Measurements from ENCODE around the gene GNPTG. TPM values are rescaled to one million over a fixed set of nuclear protein-coding genes. Genes with fewer than 3 reads are reported as not detected.

The GNPTG gene
- total and polyA plus RNA-seq, 2 donors (not counting 1 experiment from before 2014, with no cell fraction given): 76.0 to 109 TPM

- Histone ChIP-seq H3K4me2 (replicated peaks; ENCODE audit: low read depth, low read length, poor library complexity, severe bottlenecking) (no peak overlapping the region), H3K4me1 (ENCODE audit: control insufficient read depth in 2 of 2, insufficient read depth in 2 of 2, low read length in 2 of 2) (peaks cover 10 to 14% of the 10 kb centered on the region in 2 donors), H3K27me3 (replicated peaks in 1 of 4; ENCODE audit: control extremely low read depth in 1 of 4, control insufficient read depth in 3 of 4, insufficient read depth in 4 of 4, low read length in 3 of 4) (no peaks in the 10 kb centered on the region), H4K20me1 (ENCODE audit: control insufficient read depth, insufficient read depth, low read length, poor library complexity, severe bottlenecking) (peaks cover 93% of the 10 kb centered on the region), H2AFZ (ENCODE audit: insufficient read depth, low read depth, low read length, poor library complexity, severe bottlenecking) (no peak overlapping the region), H3K79me2 (ENCODE audit: control insufficient read depth, insufficient read depth, low read length) (peaks cover 64% of the 10 kb centered on the region), H3K9me3 (ENCODE audit: control extremely low read depth in 1 of 3, control insufficient read depth in 2 of 3, insufficient read depth in 1 of 3, low read length in 2 of 3) (no peaks in the 10 kb centered on the region), H3K36me3 (replicated peaks in 1 of 2; ENCODE audit: control extremely low read depth in 1 of 2, control insufficient read depth in 1 of 2, extremely low read depth in 1 of 2, insufficient read depth in 2 of 2, low read length in 1 of 2) (peaks cover 0 to 34% of the 10 kb centered on the region in 2 experiments), H3K9ac (ENCODE audit: low read length) (no peak overlapping the region), H3K27ac (ENCODE audit: low read length in 2 of 2) (no peak overlapping the region), H3K4me3 (ENCODE audit: control extremely low read depth in 1 of 5, extremely low read depth in 1 of 5, insufficient read depth in 1 of 5, low read depth in 2 of 5, low read length in 4 of 5) (no peak overlapping the region)
- ChIA-PET POLR2A (no interaction called here), CTCF (no interaction called here)
- no peak overlapping the region for H3K27ac Mint-ChIP-seq
- intact Hi-C loops (cut with micrococcal nuclease): no loop called here
- peaks cover 15% of the 10 kb centered on the region for H3K4me1 Mint-ChIP-seq
- WGBS (ENCODE audit: insufficient coverage): 95% methylated on average over 8 of the region's 9 CpGs
- no peaks in the 10 kb centered on the region for H3K9me3 Mint-ChIP-seq (ENCODE audit: insufficient read depth)
- DNase-seq (no peak), ATAC-seq (ENCODE audit: low read depth) (no peak)
- TF ChIP-seq CTCF (IDR thresholded peaks at IDR 0.05): no peak
- no peaks in the 10 kb centered on the region for H3K27me3 Mint-ChIP-seq
- no peak overlapping the region for H3K4me3 Mint-ChIP-seq
Measured at GRCh38 chr16:1381612-1382406, 30.1 kb downstream of the GNPTG start.

- Histone ChIP-seq H3K27ac (ENCODE audit: low read length in 2 of 2) (no peak overlapping the region), H3K4me2 (replicated peaks; ENCODE audit: low read depth, low read length, poor library complexity, severe bottlenecking) (no peak overlapping the region), H3K27me3 (replicated peaks in 1 of 4; ENCODE audit: control extremely low read depth in 1 of 4, control insufficient read depth in 3 of 4, insufficient read depth in 4 of 4, low read length in 3 of 4) (no peaks in the 10 kb centered on the region), H3K4me3 (ENCODE audit: control extremely low read depth in 1 of 5, extremely low read depth in 1 of 5, insufficient read depth in 1 of 5, low read depth in 2 of 5, low read length in 4 of 5) (no peak overlapping the region), H3K4me1 (ENCODE audit: control insufficient read depth in 2 of 2, insufficient read depth in 2 of 2, low read length in 2 of 2) (peaks cover 10 to 14% of the 10 kb centered on the region in 2 donors), H3K9me3 (ENCODE audit: control extremely low read depth in 1 of 3, control insufficient read depth in 2 of 3, insufficient read depth in 1 of 3, low read length in 2 of 3) (no peaks in the 10 kb centered on the region), H3K36me3 (replicated peaks in 1 of 2; ENCODE audit: control extremely low read depth in 1 of 2, control insufficient read depth in 1 of 2, extremely low read depth in 1 of 2, insufficient read depth in 2 of 2, low read length in 1 of 2) (peaks cover 0 to 41% of the 10 kb centered on the region in 2 experiments), H3K9ac (ENCODE audit: low read length) (no peak overlapping the region), H2AFZ (ENCODE audit: insufficient read depth, low read depth, low read length, poor library complexity, severe bottlenecking) (no peak overlapping the region), H4K20me1 (ENCODE audit: control insufficient read depth, insufficient read depth, low read length, poor library complexity, severe bottlenecking) (peaks cover 93% of the 10 kb centered on the region), H3K79me2 (ENCODE audit: control insufficient read depth, insufficient read depth, low read length) (peaks cover 63% of the 10 kb centered on the region)
- Mint-ChIP-seq H3K9me3 (ENCODE audit: insufficient read depth) (no peaks in the 10 kb centered on the region), H3K27ac (no peak overlapping the region), H3K4me1 (peaks cover 10% of the 10 kb centered on the region), H3K4me3 (no peak overlapping the region), H3K27me3 (no peaks in the 10 kb centered on the region)
- 90% methylated on average over 16 of the region's 18 CpGs for WGBS (ENCODE audit: insufficient coverage)
- intact Hi-C loops (cut with micrococcal nuclease): no loop called here
- ATAC-seq (ENCODE audit: low read depth) (no peak), DNase-seq (no peak)
- ChIA-PET POLR2A (no interaction called here), CTCF (no interaction called here)
- TF ChIP-seq CTCF (IDR thresholded peaks at IDR 0.05) (no peak), EZH2 (IDR thresholded peaks at IDR 0.05; ENCODE audit: borderline replicate concordance, insufficient read depth, low read depth, low read length, poor library complexity, severe bottlenecking) (no peak)
Measured at GRCh38 chr16:1383556-1383955, 31.8 kb downstream of the GNPTG start.
